IMR-90 (cell line): ENCODE measurements around the gene WNT4. TPM values are rescaled to one million over a fixed set of nuclear protein-coding genes. Genes with fewer than 3 reads are reported as not detected.

ENCODE experiments used
- ATAC-seq: fragments of 200-7000 bp; cut with Tn5 transposase; 2 replicates; pipeline ENCODE4 v1.9.1; 2020; ENCODE audit warnings: low read depth, mild to moderate bottlenecking, moderate library complexity
- BruUV-seq: library from RNA; stranded (reverse); fragments of 400-500 nt; replicated peaks from 2 replicates; lab custom pipeline; 2021; lab: Mats Ljungman, UMichigan
- CTCF ChIA-PET: fragments of 300-600 bp; formaldehyde crosslinking; extraction: SDS; loops from one replicate; lab custom pipeline; 2021; ENCODE audit warnings: antibody characterized with exemption; lab: Yijun Ruan, JAX
- POLR2A ChIA-PET: fragments of 300-600 bp; sonication (Branson Sonifier 250); formaldehyde crosslinking; loops from one replicate; lab custom pipeline; 2022; ENCODE audit warnings: antibody characterized with exemption; ENCODE audit not compliant: unreplicated experiment; lab: Charles Lee
- DNase-seq: peaks from one replicate; pipeline ENCODE4 v3.0.0; 2013
- H2AFZ ChIP-seq: replicated peaks from 2 replicates; pipeline ENCODE3; 2013; ENCODE audit warnings: low read length, mild to moderate bottlenecking; ENCODE audit not compliant: poor library complexity
- H2AK5ac ChIP-seq: 2 replicates; pipeline ENCODE4 v1.6.1; 2013; ENCODE audit warnings: low read depth, low read length, inconsistent platforms
- H2AK9ac ChIP-seq: replicated peaks from 2 replicates; pipeline ENCODE3; 2013; ENCODE audit warnings: mild to moderate bottlenecking, low read depth, low read length, moderate library complexity; ENCODE audit not compliant: poor library complexity
- H2BK120ac ChIP-seq: 2 replicates; pipeline ENCODE4 v1.6.1; 2013; ENCODE audit warnings: low read depth, low read length, inconsistent platforms
- H2BK15ac ChIP-seq: 3 replicates; pipeline ENCODE4 v1.6.1; 2013; ENCODE audit warnings: low read depth, low read length, inconsistent platforms
- H2BK20ac ChIP-seq: 2 replicates; pipeline ENCODE4 v1.6.1; 2013; ENCODE audit warnings: low read depth, mild to moderate bottlenecking, inconsistent platforms, low read length, moderate library complexity
- H2BK5ac ChIP-seq: 2 replicates; pipeline ENCODE4 v1.6.1; 2013; ENCODE audit warnings: mild to moderate bottlenecking, low read depth, low read length, inconsistent platforms; ENCODE audit not compliant: poor library complexity, severe bottlenecking
- H3K14ac ChIP-seq: replicated peaks from 2 replicates; pipeline ENCODE4 v1.6.1; 2013; ENCODE audit warnings: low read depth, low read length, inconsistent platforms
- H3K18ac ChIP-seq: 2 replicates; pipeline ENCODE4 v1.6.1; 2013; ENCODE audit warnings: low read depth, low read length, control low read depth
- H3K23ac ChIP-seq: 2 replicates; pipeline ENCODE4 v1.6.1; 2013; ENCODE audit warnings: low read depth, low read length, inconsistent platforms
- H3K27ac ChIP-seq: 2 replicates; pipeline ENCODE4 v1.5.1; 2013; ENCODE audit warnings: mild to moderate bottlenecking, control low read depth, low read length; ENCODE audit not compliant: insufficient read depth
- H3K27me3 ChIP-seq: 2 replicates; pipeline ENCODE4 v1.6.1; 2013; ENCODE audit warnings: low read length; ENCODE audit not compliant: control insufficient read depth, insufficient read depth
- H3K36me3 ChIP-seq: 2 replicates; pipeline ENCODE4 v1.6.1; 2013; ENCODE audit warnings: low read length, mixed read lengths; ENCODE audit not compliant: control insufficient read depth, insufficient read depth
- H3K4ac ChIP-seq: 2 replicates; pipeline ENCODE4 v1.6.1; 2013; ENCODE audit warnings: low read depth, low read length, inconsistent platforms
- H3K4me1 ChIP-seq: 2 replicates; pipeline ENCODE4 v1.6.1; 2013; ENCODE audit warnings: low read length, mixed read lengths; ENCODE audit not compliant: control insufficient read depth, insufficient read depth
- H3K4me2 ChIP-seq: 2 replicates; pipeline ENCODE4 v1.6.1; 2013; ENCODE audit warnings: low read depth, mild to moderate bottlenecking, control low read depth, low read length, moderate library complexity
- H3K4me3 ChIP-seq: 2 replicates; pipeline ENCODE4 v1.5.1; 2013; ENCODE audit warnings: low read depth, mild to moderate bottlenecking, control low read depth, low read length, moderate library complexity; ENCODE audit not compliant: insufficient read depth
- H3K56ac ChIP-seq: 2 replicates; pipeline ENCODE4 v1.6.1; 2013; ENCODE audit warnings: low read length, inconsistent platforms; ENCODE audit not compliant: insufficient read depth; ENCODE audit errors: extremely low read depth
- H3K79me1 ChIP-seq, 2 experiments: 2 replicates each; pipeline ENCODE4 v1.6.1; 2013; ENCODE audit warnings: low read length in 2 of 2, inconsistent platforms in 1 of 2, low read depth in 1 of 2
- H3K9ac ChIP-seq: 2 replicates; pipeline ENCODE4 v1.6.1; 2013; ENCODE audit warnings: low read depth, low read length, control low read depth
- H3K9me1 ChIP-seq: 2 replicates; pipeline ENCODE4 v1.6.1; 2013; ENCODE audit warnings: low read length, inconsistent platforms; ENCODE audit not compliant: insufficient read depth
- H3K9me3 ChIP-seq: 2 replicates; pipeline ENCODE4 v1.6.1; 2013; ENCODE audit warnings: low read length; ENCODE audit not compliant: control insufficient read depth, insufficient read depth
- H4K20me1 ChIP-seq: 2 replicates; pipeline ENCODE4 v1.6.1; 2013; ENCODE audit warnings: low read length, inconsistent platforms; ENCODE audit not compliant: insufficient read depth
- H4K5ac ChIP-seq: 2 replicates; pipeline ENCODE4 v1.6.1; 2013; ENCODE audit warnings: mild to moderate bottlenecking, low read depth, low read length, control low read depth
- H4K8ac ChIP-seq, 2 experiments: 2 replicates each; pipeline ENCODE4 v1.6.1; 2013; ENCODE audit warnings: low read depth in 2 of 2, low read length in 2 of 2, control low read depth in 1 of 2, inconsistent platforms in 1 of 2
- H4K91ac ChIP-seq: 2 replicates; pipeline ENCODE4 v1.6.1; 2013; ENCODE audit warnings: low read depth, low read length, inconsistent platforms; ENCODE audit not compliant: insufficient read depth
- BHLHE40 ChIP-seq: fragments of 150-350 bp; IDR thresholded peaks from 2 replicates; pipeline ENCODE4 v1.6.1; 2016; ENCODE audit warnings: mild to moderate bottlenecking, low read depth, low read length
- CEBPB ChIP-seq: IDR thresholded peaks from 2 replicates; pipeline ENCODE4 v1.6.1; 2012; ENCODE audit warnings: low read depth, low read length, improper control_type of control experiment
- CTCF ChIP-seq: conservative IDR thresholded peaks from 2 replicates; pipeline ENCODE4 v1.5.1; 2012; ENCODE audit warnings: mild to moderate bottlenecking, low read depth, low read length, improper control_type of control experiment
- ELK1 ChIP-seq: fragments of 150-350 bp; IDR thresholded peaks from 2 replicates; pipeline ENCODE4 v1.6.1; 2016; ENCODE audit warnings: low read depth, mild to moderate bottlenecking, low read length, moderate library complexity, borderline replicate concordance
- FOS ChIP-seq: fragments of 150-350 bp; IDR thresholded peaks from 2 replicates; pipeline ENCODE4 v1.6.1; 2016; ENCODE audit warnings: low read depth, low read length
- MAFK ChIP-seq: IDR thresholded peaks from 2 replicates; pipeline ENCODE4 v1.6.1; 2012; ENCODE audit warnings: low read depth, low read length, improper control_type of control experiment
- MAZ ChIP-seq: IDR thresholded peaks from 2 replicates; pipeline ENCODE4 v1.6.1; 2012; ENCODE audit warnings: low read depth, mild to moderate bottlenecking, low read length, improper control_type of control experiment, moderate library complexity, borderline replicate concordance
- MXI1 ChIP-seq: IDR thresholded peaks from 2 replicates; pipeline ENCODE4 v1.6.1; 2012; ENCODE audit warnings: low read depth, mild to moderate bottlenecking, low read length, moderate library complexity, borderline replicate concordance
- POLR2A ChIP-seq: IDR thresholded peaks from 2 replicates; pipeline ENCODE4 v1.6.1; 2012; ENCODE audit warnings: mild to moderate bottlenecking, low read depth, low read length
- RAD21 ChIP-seq: IDR thresholded peaks from 2 replicates; pipeline ENCODE4 v1.6.1; 2012; ENCODE audit warnings: low read length, improper control_type of control experiment
- RCOR1 ChIP-seq: IDR thresholded peaks from 2 replicates; pipeline ENCODE4 v1.6.1; 2012; ENCODE audit warnings: mild to moderate bottlenecking, low read length, improper control_type of control experiment; ENCODE audit not compliant: insufficient replicate concordance
- RFX5 ChIP-seq: IDR thresholded peaks from 2 replicates; pipeline ENCODE4 v1.8.0; 2012; ENCODE audit warnings: low read depth, mild to moderate bottlenecking, low read length, moderate library complexity
- SMC3 ChIP-seq: fragments of 150-350 bp; IDR thresholded peaks from 2 replicates; pipeline ENCODE4 v1.6.1; 2016; ENCODE audit warnings: low read depth, mild to moderate bottlenecking, antibody characterized with exemption, low read length, moderate library complexity
- USF2 ChIP-seq: fragments of 150-350 bp; IDR thresholded peaks from 2 replicates; pipeline ENCODE4 v1.6.1; 2017; ENCODE audit warnings: mild to moderate bottlenecking, antibody characterized with exemption, low read length, low read depth
- WGBS, 2 experiments: methylation state at CpG; one replicate each; pipeline versions ENCODE4 v1.1.5 to v1.1.7; 2013; ENCODE audit warnings: missing lambda C conversion rate in 2 of 2; ENCODE audit not compliant: insufficient read length in 1 of 2; ENCODE audit errors: extremely low coverage in 2 of 2; 5-methylcytosine and 5-hydroxymethylcytosine counted together
- dilution Hi-C: fragments of 300-500 bp; cut with HindIII; formaldehyde crosslinking; loops from one replicate; pipeline ENCODE4 v1.14.3; 2018; ENCODE audit warnings: low sequenced_read_pairs; ENCODE audit not compliant: unreplicated experiment
- in situ Hi-C: fragments of 300-500 bp; cut with MboI; formaldehyde crosslinking; loops from 3 replicates; pipeline ENCODE4 v1.14.3; 2019; ENCODE audit warnings: low sequenced_read_pairs, inconsistent platforms, mixed read lengths
- intact Hi-C: fragments of 100-400 bp; cut with micrococcal nuclease; formaldehyde crosslinking; loops from 2 replicates; pipeline ENCODE4 v1.10.0; 2022
- polyA plus RNA-seq, 3 experiments: library from polyadenylated mRNA; depleted of rRNA; stranded (reverse); fragments of >200 nt; gene quantifications; 2 replicates each; pipeline ENCODE4 v1.2.3, GENCODE V29; 2012; ENCODE audit warnings: low replicate concordance in 1 of 3
- total RNA-seq: library from RNA; depleted of rRNA; stranded (reverse); fragments of >200 nt; gene quantifications from 2 replicates; pipeline ENCODE4 v1.2.3, GENCODE V29; 2012

Gene WNT4
- total and polyA plus RNA-seq, 2 of the 4 experiments (the other 2 are of a cell fraction), result not detected

- Histone ChIP-seq H3K36me3 (peaks cover 14% of the 10 kb centered on the region), H3K4me1 (peaks cover 19% of the 10 kb centered on the region), H2AFZ (no peak overlapping the region), H3K4me3 (no peak overlapping the region), H2AK9ac (no peak overlapping the region), H4K5ac (no peak overlapping the region), H3K79me1 (peaks cover 50 to 90% of the 10 kb centered on the region in 2 experiments), H2BK20ac (no peak overlapping the region), H3K14ac (no peak overlapping the region), H4K91ac (no peak overlapping the region), H3K27ac (no peak overlapping the region), H2BK15ac (no peak overlapping the region), H4K20me1 (peaks cover 90% of the 10 kb centered on the region), H4K8ac (no peak overlapping the region), H3K56ac (no peak overlapping the region), H2BK120ac (no peak overlapping the region), H2AK5ac (no peak overlapping the region), H3K4ac (no peak overlapping the region), H3K23ac (no peak overlapping the region), H3K27me3 (no peaks in the 10 kb centered on the region), H3K4me2 (no peak overlapping the region), H3K9me1 (peaks cover 16% of the 10 kb centered on the region), H2BK5ac (no peak overlapping the region), H3K9ac (no peak overlapping the region), H3K18ac (no peak overlapping the region), H3K9me3 (no peaks in the 10 kb centered on the region)
- DNase-seq (peak; percentile 31), ATAC-seq (no peak)
- dilution Hi-C loops (no loop called here), intact Hi-C loops (loop anchor here (5.0 to 10.0 kb wide), 2 partner anchors 170 to 538 kb away; partner anchors contain the start of gene C1QC), in situ Hi-C loops (loop anchor here (5.0 kb wide), 1 partner anchor 310 kb away; no protein-coding TSS in a partner anchor)
- ChIA-PET CTCF (no interaction called here), POLR2A (no interaction called here)
- TF ChIP-seq POLR2A, result no peak
- no peak for TF ChIP-seq SMC3
- no peak for TF ChIP-seq MAFK
- no peak for TF ChIP-seq RAD21
- no peak for TF ChIP-seq CTCF
- no peak for TF ChIP-seq USF2
- no peak for TF ChIP-seq CEBPB
- no peak for TF ChIP-seq BHLHE40
- TF ChIP-seq ELK1, result no peak
- TF ChIP-seq RCOR1, result no peak
- TF ChIP-seq RFX5, result no peak
- TF ChIP-seq MXI1, result no peak
- no peak for TF ChIP-seq MAZ
- no peak for TF ChIP-seq FOS
- no CpG with 5 or more reads among the region's 5 CpGs for whole genome bisulfite sequencing, 2 experiments
- BruUV-seq, result no TSS peak
These were observed 35.8 kb downstream of the WNT4 start for GRCh38 chr1:22107126-22107525.
